ENCODE measurements around the gene NRXN2. TPM values are rescaled to one million over a fixed set of nuclear protein-coding genes. Genes with fewer than 3 reads are reported as not detected.

NRXN2 gene
- polyA plus RNA-seq, 1 of the 3 experiments (the other 2 are of a cell fraction) = 0.15 TPM

- H4K20me1 ChIP-seq (ENCODE audit: insufficient read depth) = no peaks in the 10 kb centered on the region
- H3K9ac ChIP-seq = no peak overlapping the region
- H2AFZ ChIP-seq (ENCODE audit: low read depth) = no peak overlapping the region
- ChIA-PET POLR2A (interaction anchor here (0.9 to 1.6 kb wide), 4 partner anchors 34 to 90 kb away, joined by 3 to 6 read pairs (median 4); partner anchors contain the start of genes PYGM and SF1), CTCF (interaction anchor here (0.7 to 3.1 kb wide), 47 partner anchors 9 to 416 kb away, joined by 3 to 68 read pairs (median 6); partner anchors contain the start of genes ESRRA, NRXN2, PRDX5 and RASGRP2)
- peaks cover 0 to 30% of the 10 kb centered on the region in 2 experiments; a peak in 1 of 4 replicates for H3K4me1 ChIP-seq (ENCODE audit: control insufficient read depth in 1 of 2, insufficient read depth in 2 of 2, low read depth in 1 of 2, low read length in 1 of 2)
- no peaks in the 10 kb centered on the region for H3K9me2 ChIP-seq
- no peak overlapping the region for H3K4me2 ChIP-seq
- H3K27ac ChIP-seq (ENCODE audit: low read depth in 2 of 2, low read length in 1 of 2) = peak overlapping the region in 1 of 2 experiments; percentile 35; a peak in 1 of 4 replicates
- H3K4me3 ChIP-seq (ENCODE audit: low read depth in 2 of 2, low read length in 1 of 2) = peak overlapping the region in 1 of 2 experiments; percentile 47; a peak in 1 of 4 replicates
- no peaks in the 10 kb centered on the region for H3F3A ChIP-seq (replicated peaks; ENCODE audit: insufficient read depth)
- DNase-seq = no peak
- H3K27me3 ChIP-seq (ENCODE audit: insufficient read depth) = peaks cover 6% of the 10 kb centered on the region; the same call in 1 of the 2 replicates
- H3K36me3 ChIP-seq (replicated peaks in 1 of 2; ENCODE audit: control insufficient read depth in 1 of 2, insufficient read depth in 2 of 2, low read length in 1 of 2) = no peaks in the 10 kb centered on the region
- TF ChIP-seq FOXM1 (IDR thresholded peaks at IDR 0.05; ENCODE audit: low read depth) = no peak
- no peak for TF ChIP-seq SMC3 (IDR thresholded peaks at IDR 0.05; ENCODE audit: low read depth, low read length)
- TF ChIP-seq CTCF (IDR thresholded peaks at IDR 0.05) = no peak
- no peak for TF ChIP-seq RFX5 (IDR thresholded peaks at IDR 0.05; ENCODE audit: low read length)
- no peak for TF ChIP-seq YY1 (IDR thresholded peaks at IDR 0.05; ENCODE audit: low read depth)
- TF ChIP-seq TCF12 (IDR thresholded peaks at IDR 0.05) = no peak
- TF ChIP-seq NFIC (IDR thresholded peaks at IDR 0.05; ENCODE audit: borderline replicate concordance) = no peak
- no peak for TF ChIP-seq EZH2phosphoT487 (IDR thresholded peaks at IDR 0.05; ENCODE audit: borderline replicate concordance, low read depth)
- TF ChIP-seq TEAD4 (IDR thresholded peaks at IDR 0.05; ENCODE audit: borderline replicate concordance, insufficient read depth) = no peak
- no peak for TF ChIP-seq RXRA (IDR thresholded peaks at IDR 0.05; ENCODE audit: borderline replicate concordance, low read depth)
- TF ChIP-seq CHD2 (IDR thresholded peaks at IDR 0.05; ENCODE audit: low read length, partially characterized antibody) = no peak
- no peak for TF ChIP-seq TAF1 (IDR thresholded peaks at IDR 0.05; ENCODE audit: borderline replicate concordance, low read depth, low read length)
- no peak for TF ChIP-seq EP300 (IDR thresholded peaks at IDR 0.05; ENCODE audit: borderline replicate concordance in 1 of 2, low read depth in 1 of 2, low read length in 1 of 2)
- TF ChIP-seq GATA2 (CRISPR knock-in tag; IDR thresholded peaks at IDR 0.05) = no peak
- TF ChIP-seq IRF3 (IDR thresholded peaks at IDR 0.05; ENCODE audit: low read depth, low read length) = no peak
- no peak for TF ChIP-seq JUND (IDR thresholded peaks at IDR 0.05)
- TF ChIP-seq NRF1 (IDR thresholded peaks at IDR 0.05; ENCODE audit: low read depth, low read length) = no peak
- H3K9me3 ChIP-seq = no peaks in the 10 kb centered on the region
- 58% methylated on average over 19 of the region's 19 CpGs for WGBS (ENCODE audit: low lambda C conversion rate)
- no peaks in the 10 kb centered on the region for H3K79me2 ChIP-seq (ENCODE audit: insufficient read depth)
Measured at GRCh38 chr11:64687643-64688533, 35.1 kb downstream of the NRXN2 start.
